ENCODE data around the gene SSH2.
"Not testable (repeated sequence)": the region's sequence is repeated elsewhere in the genome, so short reads cannot be mapped to it uniquely, and the experiment has no call there.

Gene SSH2, protein sequence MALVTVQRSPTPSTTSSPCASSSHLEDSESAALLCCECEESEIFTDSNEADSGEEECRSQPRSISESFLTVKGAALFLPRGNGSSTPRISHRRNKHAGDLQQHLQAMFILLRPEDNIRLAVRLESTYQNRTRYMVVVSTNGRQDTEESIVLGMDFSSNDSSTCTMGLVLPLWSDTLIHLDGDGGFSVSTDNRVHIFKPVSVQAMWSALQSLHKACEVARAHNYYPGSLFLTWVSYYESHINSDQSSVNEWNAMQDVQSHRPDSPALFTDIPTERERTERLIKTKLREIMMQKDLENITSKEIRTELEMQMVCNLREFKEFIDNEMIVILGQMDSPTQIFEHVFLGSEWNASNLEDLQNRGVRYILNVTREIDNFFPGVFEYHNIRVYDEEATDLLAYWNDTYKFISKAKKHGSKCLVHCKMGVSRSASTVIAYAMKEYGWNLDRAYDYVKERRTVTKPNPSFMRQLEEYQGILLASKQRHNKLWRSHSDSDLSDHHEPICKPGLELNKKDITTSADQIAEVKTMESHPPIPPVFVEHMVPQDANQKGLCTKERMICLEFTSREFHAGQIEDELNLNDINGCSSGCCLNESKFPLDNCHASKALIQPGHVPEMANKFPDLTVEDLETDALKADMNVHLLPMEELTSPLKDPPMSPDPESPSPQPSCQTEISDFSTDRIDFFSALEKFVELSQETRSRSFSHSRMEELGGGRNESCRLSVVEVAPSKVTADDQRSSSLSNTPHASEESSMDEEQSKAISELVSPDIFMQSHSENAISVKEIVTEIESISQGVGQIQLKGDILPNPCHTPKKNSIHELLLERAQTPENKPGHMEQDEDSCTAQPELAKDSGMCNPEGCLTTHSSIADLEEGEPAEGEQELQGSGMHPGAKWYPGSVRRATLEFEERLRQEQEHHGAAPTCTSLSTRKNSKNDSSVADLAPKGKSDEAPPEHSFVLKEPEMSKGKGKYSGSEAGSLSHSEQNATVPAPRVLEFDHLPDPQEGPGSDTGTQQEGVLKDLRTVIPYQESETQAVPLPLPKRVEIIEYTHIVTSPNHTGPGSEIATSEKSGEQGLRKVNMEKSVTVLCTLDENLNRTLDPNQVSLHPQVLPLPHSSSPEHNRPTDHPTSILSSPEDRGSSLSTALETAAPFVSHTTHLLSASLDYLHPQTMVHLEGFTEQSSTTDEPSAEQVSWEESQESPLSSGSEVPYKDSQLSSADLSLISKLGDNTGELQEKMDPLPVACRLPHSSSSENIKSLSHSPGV (N-terminal part only)

DNA sequence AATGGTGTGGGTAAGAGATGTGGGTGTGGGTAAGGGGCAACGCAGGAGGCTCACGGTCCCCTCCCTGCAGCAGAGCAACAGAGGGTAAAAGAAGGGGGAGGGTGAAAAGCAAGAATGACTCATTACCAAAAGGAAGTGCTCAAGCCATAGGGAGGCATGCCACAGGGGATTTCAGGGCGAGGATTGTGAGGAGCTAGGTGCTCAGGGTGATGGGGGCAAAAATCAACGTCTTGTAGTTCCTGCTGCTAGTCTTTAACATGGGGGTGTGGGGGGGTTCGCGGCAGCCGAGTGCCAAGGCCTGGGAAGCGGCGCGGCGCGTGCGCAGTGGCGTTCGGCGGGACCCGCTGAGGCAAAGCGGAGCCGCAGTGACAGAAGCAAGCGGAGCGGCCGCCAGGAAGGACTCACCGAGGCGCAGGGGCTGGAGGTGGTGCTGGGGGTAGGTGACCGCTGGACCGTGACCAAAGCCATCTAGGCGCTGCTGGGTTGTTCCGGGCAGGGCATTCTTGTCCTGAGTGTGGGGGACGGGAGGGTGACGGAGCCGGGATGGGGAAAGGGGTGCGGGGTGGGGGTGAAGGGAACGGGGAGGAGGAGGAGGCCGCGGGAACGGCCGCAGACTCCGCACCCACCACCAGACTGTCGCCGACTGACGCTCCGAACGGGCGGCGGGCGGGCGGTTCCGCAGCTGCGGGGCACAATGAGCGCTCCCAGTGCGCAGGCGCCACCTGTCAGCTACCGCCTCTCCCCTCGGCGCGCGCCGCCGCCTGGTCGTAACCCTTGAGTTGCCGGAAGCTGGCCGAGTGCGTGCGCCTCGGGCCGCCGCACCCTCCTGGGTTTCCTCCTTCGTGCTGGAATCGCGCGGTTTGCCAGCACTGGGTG lies at the start of gene SSH2:
Gene SSH2 (minus strand): TSS at position 696 of the 876 bp plus-strand sequence. CDS start 228 bp downstream, at position 468.
- DNase-seq (ENCODE audit: low read depth, low spot score), result peak; percentile 86

GRCh38 chr17:29977836-29978235 lies 47.8 kb upstream of the SSH2 start:
- DNase-seq (ENCODE audit: low read depth, low spot score), result no peak

- no peak for DNase-seq (ENCODE audit: low read depth, low spot score)
These were observed 43.0 kb upstream of the SSH2 start for GRCh38 chr17:29973005-29973404.

DNA sequence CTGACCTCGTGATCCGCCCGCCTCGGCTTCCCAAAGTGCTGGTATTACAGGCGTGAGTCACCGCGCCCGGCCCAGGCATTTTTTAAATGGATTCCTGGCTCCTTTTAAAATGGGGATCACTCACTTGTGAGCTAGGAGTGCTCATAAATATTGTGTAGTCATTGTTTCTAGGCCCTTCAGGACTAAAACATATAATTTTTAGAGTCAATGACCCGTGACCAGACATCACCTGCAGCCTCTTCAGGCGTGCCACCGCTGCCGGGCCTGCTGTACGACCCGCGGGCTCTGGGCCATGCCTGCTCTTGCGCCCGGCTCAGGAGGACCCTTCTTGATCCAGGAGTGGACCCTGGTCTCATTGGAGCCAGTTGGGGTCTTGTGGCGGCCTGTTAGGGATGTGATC lies 42.2 kb upstream of the SSH2 start:
- DNase-seq (ENCODE audit: low read depth, low spot score), result no peak

DNA sequence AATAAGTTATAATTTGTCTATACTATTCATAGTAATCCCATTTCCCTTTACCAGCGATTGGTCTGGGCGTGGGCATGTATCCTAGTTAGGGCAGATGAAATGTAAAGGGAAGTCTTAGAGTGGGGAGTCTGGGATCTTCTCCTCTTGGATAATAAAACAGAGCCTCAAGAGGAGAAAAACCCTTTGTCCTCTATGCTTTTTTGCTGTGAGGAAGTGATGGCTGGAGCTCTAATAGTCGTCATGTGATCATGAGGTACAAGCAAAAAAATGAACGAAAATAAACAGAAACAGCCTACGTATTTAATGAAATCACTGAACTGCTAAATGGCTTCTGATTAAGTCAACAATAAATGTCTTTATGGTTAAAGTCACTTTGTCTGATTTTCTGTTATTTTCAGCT lies 38.2 kb upstream of the SSH2 start:
- no peak for DNase-seq (ENCODE audit: low read depth, low spot score)

- DNase-seq (ENCODE audit: low read depth, low spot score), result no peak
These were observed 32.6 kb upstream of the SSH2 start for GRCh38 chr17:29962656-29963055.

DNA sequence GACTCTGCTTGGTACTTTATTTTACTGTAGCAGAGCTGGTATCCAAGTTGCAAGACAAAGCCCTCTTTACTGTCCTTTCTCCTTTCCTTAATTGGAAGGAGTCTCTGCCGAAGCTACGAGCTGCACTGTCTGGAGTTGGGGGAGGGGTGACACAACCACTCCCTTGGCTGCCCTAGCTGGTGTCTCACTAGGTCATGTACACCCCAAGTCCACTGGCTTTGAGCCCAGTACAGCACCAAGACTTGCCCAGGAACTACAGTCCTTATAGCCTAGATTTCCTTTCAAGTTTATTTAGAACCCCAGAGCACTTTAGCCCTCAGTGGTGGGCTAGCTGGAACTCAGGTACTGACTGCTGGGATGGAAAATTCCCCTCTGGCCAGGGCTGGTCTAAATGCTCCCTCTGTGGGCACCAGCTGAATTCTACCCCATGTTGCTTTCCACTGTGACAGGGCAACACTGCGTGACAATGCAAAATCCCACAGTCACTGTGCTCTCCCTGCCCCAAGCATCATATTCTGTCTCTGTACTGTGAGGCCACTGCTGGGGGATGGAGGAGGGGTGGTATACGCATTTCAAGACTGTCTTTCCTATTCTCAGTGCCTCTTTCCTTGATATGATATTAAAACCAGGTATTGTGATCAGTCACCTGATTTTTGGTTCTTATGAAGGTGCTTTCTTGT lies 29.8 kb upstream of the SSH2 start:
- peak; percentile 14 for DNase-seq (ENCODE audit: low read depth, low spot score)

DNA sequence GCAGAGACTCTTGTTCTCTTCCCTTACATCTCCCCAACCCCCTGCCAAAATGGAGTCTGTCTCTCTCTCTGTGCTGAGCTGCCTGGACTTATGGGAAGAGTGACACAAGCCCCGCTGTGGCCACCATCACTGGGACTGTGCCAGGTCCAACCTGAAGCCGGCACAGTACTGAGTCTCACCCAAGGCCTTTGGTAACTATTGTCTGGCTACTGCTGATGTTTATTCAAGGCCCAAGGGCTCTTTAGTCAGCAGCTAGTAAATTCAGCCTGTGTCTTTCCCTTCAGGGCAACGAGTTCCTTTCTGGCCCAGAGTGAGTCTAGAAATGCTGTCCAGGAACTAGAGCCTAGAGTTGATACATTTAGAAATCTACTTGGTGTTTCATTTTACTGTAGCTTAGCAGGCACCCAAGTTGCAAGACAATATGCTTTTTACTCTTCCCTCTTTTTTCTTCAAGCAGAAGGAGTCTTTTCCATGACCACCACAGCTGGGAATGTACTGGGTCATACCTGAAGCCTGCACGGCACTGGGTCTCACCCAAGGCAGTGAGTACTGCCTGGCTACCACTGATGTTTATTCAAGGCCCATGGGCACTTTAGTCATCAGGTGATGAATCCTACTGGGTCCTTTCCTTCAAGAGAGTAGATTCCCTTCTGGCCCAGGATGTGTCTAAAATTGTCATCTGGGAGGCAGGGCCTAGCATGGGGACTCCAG lies 29.1 kb upstream of the SSH2 start:
- DNase-seq (ENCODE audit: low read depth, low spot score), result peak; percentile 15

DNA sequence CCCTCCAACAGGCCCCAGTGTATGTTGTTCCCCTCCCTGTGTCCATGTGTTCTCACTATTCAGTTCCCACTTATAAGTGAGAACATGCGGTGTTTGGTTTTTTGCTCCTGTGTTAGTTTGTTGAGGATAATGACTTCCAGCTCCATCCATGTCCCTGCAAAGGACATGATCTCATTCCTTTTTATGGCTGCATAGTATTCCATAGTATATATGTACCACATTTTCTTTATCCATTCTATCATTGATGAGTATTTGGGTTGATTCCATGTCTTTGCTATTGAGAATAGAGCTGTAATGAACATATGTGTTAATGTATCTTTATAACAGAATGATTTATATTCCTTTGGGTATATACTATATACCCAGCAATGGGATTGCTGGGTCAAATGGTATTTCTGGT lies 27.5 kb upstream of the SSH2 start:
- not testable (repeated sequence) for DNase-seq (ENCODE audit: low read depth, low spot score)

GRCh38 chr17:29956225-29956624 lies 26.2 kb upstream of the SSH2 start:
- DNase-seq (ENCODE audit: low read depth, low spot score), result no peak

DNA sequence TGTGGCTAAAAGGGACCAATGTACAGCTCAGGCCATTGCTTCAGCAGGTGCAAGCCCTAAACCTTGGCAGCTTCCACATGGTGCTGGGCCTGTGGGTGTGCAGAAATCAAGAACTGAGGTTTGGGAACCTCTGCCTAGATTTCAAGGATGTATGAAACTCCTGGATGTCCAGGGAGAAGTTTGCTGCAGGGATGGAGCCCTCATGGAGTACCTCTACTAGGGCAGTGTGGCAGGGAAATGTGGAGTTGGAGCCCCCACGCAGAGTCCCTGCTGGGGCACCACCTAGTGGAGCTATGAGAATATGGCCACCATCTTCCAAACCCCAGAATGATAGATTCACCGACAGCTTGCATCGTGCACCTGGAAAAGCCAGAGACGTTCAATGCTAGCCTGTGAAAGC lies 24.4 kb upstream of the SSH2 start:
- DNase-seq (ENCODE audit: low read depth, low spot score), result no peak

- DNase-seq (ENCODE audit: low read depth, low spot score), result no peak
These were observed 19.7 kb upstream of the SSH2 start for GRCh38 chr17:29949696-29950095.

DNA sequence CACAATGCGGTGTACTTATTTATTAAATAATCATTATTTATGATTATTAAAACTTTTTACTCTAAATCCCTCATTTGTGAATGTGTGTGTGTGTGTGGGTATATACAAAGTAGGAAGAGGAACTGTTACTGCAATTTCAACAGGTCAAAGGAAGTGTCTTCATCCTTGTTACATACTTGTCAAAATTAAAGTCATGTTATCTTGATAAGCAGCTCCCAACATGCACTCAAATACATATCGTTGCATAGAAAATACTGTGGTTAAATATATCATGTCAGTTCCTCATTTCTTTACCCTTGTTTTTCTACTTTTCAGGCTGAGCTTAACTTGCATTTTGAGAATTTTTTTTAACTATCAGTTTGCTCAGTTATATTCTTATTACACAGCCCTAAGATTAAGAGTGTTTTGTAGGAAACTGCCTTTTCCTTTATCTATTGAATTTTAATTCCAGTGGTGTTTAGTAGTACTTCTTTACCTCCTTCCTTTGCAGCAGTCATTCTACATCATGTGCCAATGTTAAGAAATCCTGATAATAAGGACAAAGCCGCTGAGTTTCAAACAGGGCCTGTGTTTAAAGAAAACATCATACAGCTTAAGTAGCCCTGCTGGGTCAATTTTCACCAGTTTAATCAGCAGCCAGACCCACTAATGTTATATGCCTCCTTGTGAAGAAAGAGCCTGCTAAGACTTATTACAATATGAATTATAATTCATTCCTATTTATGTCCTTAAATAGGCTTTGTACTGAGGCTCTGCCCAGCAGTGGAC lies 18.6 kb upstream of the SSH2 start:
- DNase-seq (ENCODE audit: low read depth, low spot score), result no peak

DNA sequence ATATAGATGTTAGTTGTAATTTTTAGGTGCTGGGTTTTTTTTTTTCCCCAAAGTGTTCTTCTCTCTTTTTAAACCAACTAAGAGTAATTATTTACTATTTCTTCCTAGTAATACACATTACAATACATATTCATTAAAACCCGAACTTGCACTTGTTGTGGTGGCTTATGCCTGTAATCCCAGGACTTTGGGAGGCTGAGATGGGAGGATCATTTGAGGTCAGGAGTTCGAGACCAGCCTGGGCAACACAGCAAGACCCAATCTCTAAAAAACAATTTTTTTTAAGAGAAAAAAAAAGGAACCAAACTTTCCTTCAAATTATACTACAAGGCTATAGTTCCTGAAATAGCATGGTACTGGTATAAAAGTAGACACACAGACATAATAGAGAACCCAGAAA lies 15.3 kb upstream of the SSH2 start:
- DNase-seq (ENCODE audit: low read depth, low spot score), result no peak

DNA sequence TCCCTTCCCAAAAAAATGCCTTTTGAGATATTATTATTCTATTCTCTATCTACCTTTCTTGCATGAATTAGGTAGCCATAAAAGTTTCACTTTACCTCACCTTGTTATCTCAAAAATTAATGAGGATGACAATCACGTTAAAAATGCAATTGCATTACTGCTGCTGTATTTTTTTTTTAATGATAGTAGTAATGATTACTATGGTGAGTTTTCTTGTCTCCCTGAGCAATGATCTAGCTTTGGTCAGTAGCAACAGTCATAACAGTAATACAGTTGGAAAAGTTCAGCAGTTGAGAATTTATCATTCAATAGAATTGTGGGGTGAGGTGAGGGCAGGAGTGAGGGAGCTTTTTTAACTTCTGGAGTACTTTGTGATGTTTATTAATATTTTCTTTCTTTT lies 11.3 kb upstream of the SSH2 start, which contains the start of gene EFCAB5:
Gene EFCAB5 (plus strand): TSS at position 301 of the 400 bp plus-strand sequence. CDS start 163 bp downstream, outside the sequence.
- no peak for DNase-seq (ENCODE audit: low read depth, low spot score)

DNA sequence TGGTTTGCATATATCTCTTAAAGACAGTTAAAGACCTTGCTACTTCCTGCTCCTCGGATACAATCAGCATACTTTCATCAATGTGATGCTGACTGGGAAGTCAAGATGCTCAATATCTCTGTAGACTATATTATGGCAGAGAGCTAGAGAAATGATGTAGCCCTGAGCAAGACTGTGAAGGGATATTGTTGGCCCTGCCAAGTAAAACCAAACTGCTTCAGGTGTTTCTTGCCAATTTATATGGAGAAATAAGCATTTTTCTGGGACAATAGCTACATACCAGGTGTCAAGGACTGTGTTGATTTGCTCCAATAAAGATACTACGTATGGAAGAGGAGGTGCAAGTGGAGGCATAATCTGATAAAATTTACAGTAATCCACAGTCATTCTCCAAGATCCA lies 6.7 kb upstream of the SSH2 start:
- no peak for DNase-seq (ENCODE audit: low read depth, low spot score)

DNA sequence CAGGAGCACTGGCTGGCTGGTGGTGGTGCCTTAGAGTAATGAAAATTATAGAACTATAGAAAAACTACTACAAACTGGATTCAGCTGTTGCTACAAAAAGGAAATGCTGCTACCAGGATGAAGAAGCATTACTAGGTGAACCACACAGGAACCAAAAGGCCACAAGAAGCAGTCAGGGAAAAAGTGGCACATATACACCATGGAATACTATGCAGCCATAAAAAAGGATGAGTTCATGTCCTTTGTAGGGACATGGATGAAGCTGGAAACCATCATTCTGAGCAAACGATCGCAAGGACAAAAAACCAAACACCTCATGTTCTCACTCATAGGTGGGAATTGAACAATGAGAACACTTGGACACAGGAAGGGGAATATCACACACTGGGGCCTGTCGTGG lies 5.9 kb upstream of the SSH2 start:
- not testable (repeated sequence) for DNase-seq (ENCODE audit: low read depth, low spot score)

DNA sequence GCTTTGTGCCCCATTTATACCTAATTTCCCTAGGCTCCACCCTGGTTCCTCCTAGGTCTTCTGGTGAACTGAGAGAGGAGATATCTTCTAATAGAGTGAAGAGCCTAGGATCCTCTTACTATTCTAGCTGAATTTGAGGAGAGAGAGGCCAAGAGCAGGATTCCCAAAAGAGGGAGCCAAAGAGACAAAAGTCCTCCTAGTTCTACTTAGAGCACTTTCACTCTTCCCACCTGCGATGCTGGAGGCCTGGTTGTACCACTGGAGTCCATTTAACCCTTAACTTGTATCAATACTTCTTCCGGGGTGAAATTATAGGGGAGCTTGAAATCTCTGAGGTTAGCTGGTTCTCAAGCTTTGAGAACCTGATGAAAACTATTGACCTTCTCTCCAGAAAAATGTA lies 3.4 kb upstream of the SSH2 start:
- DNase-seq (ENCODE audit: low read depth, low spot score), result peak; percentile 46

Data from ELF-1 (cell line).